Erythroblast (primary cell): ENCODE data around the gene CDCA3.

Source experiments
- GATA1 ChIP-seq: IDR thresholded peaks from 2 replicates; pipeline ENCODE4 v1.6.1; 2011; ENCODE audit warnings: low read depth, mild to moderate bottlenecking, control low read depth, low read length, moderate library complexity
- POLR2A ChIP-seq: IDR thresholded peaks from 2 replicates; pipeline ENCODE4 v1.6.1; 2011; ENCODE audit warnings: mild to moderate bottlenecking, low read length

GRCh38 chr12:6883252-6883651, 32.2 kb upstream of the CDCA3 start:
- TF ChIP-seq POLR2A (no peak), GATA1 (no peak)
